Measurements from ENCODE around the gene ERC1. TPM values are rescaled to one million over a fixed set of nuclear protein-coding genes. Genes with fewer than 3 reads are reported as not detected.

Gene ERC1
- total and polyA plus RNA-seq, 2 donors (not counting 1 experiment from before 2014, with no cell fraction given): 19.7 to 34.5 TPM

- H4K20me1 ChIP-seq (ENCODE audit: control insufficient read depth, extremely low read depth, insufficient read depth, low read length): no peaks in the 10 kb centered on the region
- no peaks in the 10 kb centered on the region for H3K79me2 ChIP-seq (ENCODE audit: control insufficient read depth, insufficient read depth, low read length)
- no peak overlapping the region for H3K4me3 ChIP-seq (replicated peaks in 1 of 4; ENCODE audit: control extremely low read depth in 1 of 4, insufficient read depth in 1 of 4, low read depth in 3 of 4, low read length in 4 of 4)
- no peak overlapping the region for H2AFZ ChIP-seq (ENCODE audit: low read length)
- H3K9me3 ChIP-seq (ENCODE audit: control insufficient read depth, insufficient read depth, low read depth, low read length): no peaks in the 10 kb centered on the region
- no peak for DNase-seq (ENCODE audit: low read depth in 2 of 2)
- TF ChIP-seq EZH2 (IDR thresholded peaks at IDR 0.05; ENCODE audit: low read length, missing control alignments): no peak
- TF ChIP-seq, protein P1, sequence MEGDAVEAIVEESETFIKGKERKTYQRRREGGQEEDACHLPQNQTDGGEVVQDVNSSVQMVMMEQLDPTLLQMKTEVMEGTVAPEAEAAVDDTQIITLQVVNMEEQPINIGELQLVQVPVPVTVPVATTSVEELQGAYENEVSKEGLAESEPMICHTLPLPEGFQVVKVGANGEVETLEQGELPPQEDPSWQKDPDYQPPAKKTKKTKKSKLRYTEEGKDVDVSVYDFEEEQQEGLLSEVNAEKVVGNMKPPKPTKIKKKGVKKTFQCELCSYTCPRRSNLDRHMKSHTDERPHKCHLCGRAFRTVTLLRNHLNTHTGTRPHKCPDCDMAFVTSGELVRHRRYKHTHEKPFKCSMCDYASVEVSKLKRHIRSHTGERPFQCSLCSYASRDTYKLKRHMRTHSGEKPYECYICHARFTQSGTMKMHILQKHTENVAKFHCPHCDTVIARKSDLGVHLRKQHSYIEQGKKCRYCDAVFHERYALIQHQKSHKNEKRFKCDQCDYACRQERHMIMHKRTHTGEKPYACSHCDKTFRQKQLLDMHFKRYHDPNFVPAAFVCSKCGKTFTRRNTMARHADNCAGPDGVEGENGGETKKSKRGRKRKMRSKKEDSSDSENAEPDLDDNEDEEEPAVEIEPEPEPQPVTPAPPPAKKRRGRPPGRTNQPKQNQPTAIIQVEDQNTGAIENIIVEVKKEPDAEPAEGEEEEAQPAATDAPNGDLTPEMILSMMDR (conservative IDR thresholded peaks at IDR 0.05 in 1 of 2, IDR thresholded peaks at IDR 0.05 in 1 of 2; ENCODE audit: low read depth in 1 of 2, low read length in 2 of 2): no peak
- H3K9ac ChIP-seq (ENCODE audit: insufficient read depth, low read length): no peak overlapping the region
- H3K4me1 ChIP-seq (ENCODE audit: control insufficient read depth, extremely low read depth, insufficient read depth, low read length): no peaks in the 10 kb centered on the region
- no peaks in the 10 kb centered on the region for H3K27me3 ChIP-seq (ENCODE audit: control insufficient read depth, insufficient read depth, low read length)
- H3K4me2 ChIP-seq (ENCODE audit: extremely low read depth, insufficient read depth, low read length): no peak overlapping the region
- H3K27ac ChIP-seq (ENCODE audit: insufficient read depth, low read length): no peak overlapping the region
- no peaks in the 10 kb centered on the region for H3K36me3 ChIP-seq (ENCODE audit: control insufficient read depth, insufficient read depth, low read length)
These were observed 281.1 kb downstream of the ERC1 start for GRCh38 chr12:1272142-1272541.

DNA sequence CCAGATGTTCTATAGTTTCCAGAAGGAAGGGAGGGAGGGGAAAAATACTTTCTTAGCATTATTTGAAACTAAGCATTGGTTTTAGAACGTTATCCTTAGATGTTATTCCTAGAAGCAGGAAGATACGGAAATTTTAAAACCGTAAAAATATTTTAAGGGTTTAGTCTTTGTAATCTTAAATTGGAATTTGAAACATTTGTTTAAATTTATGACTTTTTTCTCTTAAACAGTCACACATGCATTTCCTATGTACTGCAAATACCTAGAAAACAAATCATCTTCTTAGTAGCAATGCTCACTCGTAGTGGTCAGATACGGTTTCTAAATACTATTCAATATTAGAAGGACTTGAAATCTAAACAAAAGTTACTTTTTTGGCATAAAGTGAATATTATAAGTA, 282.0 kb downstream of the ERC1 start:
- Histone ChIP-seq H2AFZ (ENCODE audit: low read length) (no peak overlapping the region), H3K9me3 (ENCODE audit: control insufficient read depth, insufficient read depth, low read depth, low read length) (no peaks in the 10 kb centered on the region), H3K79me2 (ENCODE audit: control insufficient read depth, insufficient read depth, low read length) (no peaks in the 10 kb centered on the region), H3K4me1 (ENCODE audit: control insufficient read depth, extremely low read depth, insufficient read depth, low read length) (no peaks in the 10 kb centered on the region), H3K9ac (ENCODE audit: insufficient read depth, low read length) (no peak overlapping the region), H3K4me3 (replicated peaks in 1 of 4; ENCODE audit: control extremely low read depth in 1 of 4, insufficient read depth in 1 of 4, low read depth in 3 of 4, low read length in 4 of 4) (no peak overlapping the region), H3K36me3 (ENCODE audit: control insufficient read depth, insufficient read depth, low read length) (no peaks in the 10 kb centered on the region), H3K27ac (ENCODE audit: insufficient read depth, low read length) (no peak overlapping the region), H3K27me3 (ENCODE audit: control insufficient read depth, insufficient read depth, low read length) (no peaks in the 10 kb centered on the region), H4K20me1 (ENCODE audit: control insufficient read depth, extremely low read depth, insufficient read depth, low read length) (no peaks in the 10 kb centered on the region), H3K4me2 (ENCODE audit: extremely low read depth, insufficient read depth, low read length) (no peak overlapping the region)
- TF ChIP-seq, protein P1 (conservative IDR thresholded peaks at IDR 0.05 in 1 of 2, IDR thresholded peaks at IDR 0.05 in 1 of 2; ENCODE audit: low read depth in 1 of 2, low read length in 2 of 2): no peak
- no peak for TF ChIP-seq EZH2 (IDR thresholded peaks at IDR 0.05; ENCODE audit: low read length, missing control alignments)
- no peak for DNase-seq (ENCODE audit: low read depth in 2 of 2)

- Histone ChIP-seq H3K4me3 (replicated peaks in 1 of 4; ENCODE audit: control extremely low read depth in 1 of 4, insufficient read depth in 1 of 4, low read depth in 3 of 4, low read length in 4 of 4) (no peak overlapping the region), H3K27ac (ENCODE audit: insufficient read depth, low read length) (no peak overlapping the region), H2AFZ (ENCODE audit: low read length) (no peak overlapping the region), H4K20me1 (ENCODE audit: control insufficient read depth, extremely low read depth, insufficient read depth, low read length) (no peaks in the 10 kb centered on the region), H3K79me2 (ENCODE audit: control insufficient read depth, insufficient read depth, low read length) (no peaks in the 10 kb centered on the region), H3K36me3 (ENCODE audit: control insufficient read depth, insufficient read depth, low read length) (no peaks in the 10 kb centered on the region), H3K4me1 (ENCODE audit: control insufficient read depth, extremely low read depth, insufficient read depth, low read length) (peaks cover 9% of the 10 kb centered on the region), H3K9ac (ENCODE audit: insufficient read depth, low read length) (no peak overlapping the region), H3K4me2 (ENCODE audit: extremely low read depth, insufficient read depth, low read length) (no peak overlapping the region), H3K27me3 (ENCODE audit: control insufficient read depth, insufficient read depth, low read length) (no peaks in the 10 kb centered on the region), H3K9me3 (ENCODE audit: control insufficient read depth, insufficient read depth, low read depth, low read length) (no peaks in the 10 kb centered on the region)
- TF ChIP-seq, protein P1 (conservative IDR thresholded peaks at IDR 0.05 in 1 of 2, IDR thresholded peaks at IDR 0.05 in 1 of 2; ENCODE audit: low read depth in 1 of 2, low read length in 2 of 2): no peak
- TF ChIP-seq EZH2 (IDR thresholded peaks at IDR 0.05; ENCODE audit: low read length, missing control alignments): no peak
- DNase-seq (ENCODE audit: low read depth in 2 of 2): no peak
These were observed 286.9 kb downstream of the ERC1 start for GRCh38 chr12:1277905-1278304.
